Mammary epithelial cell (primary cell): Measurements from ENCODE around the gene FBXL15.

Source experiments
- EZH2 ChIP-seq: IDR thresholded peaks from 2 replicates; pipeline ENCODE4 v1.6.1; 2012; ENCODE audit warnings: low read length, inconsistent platforms, borderline replicate concordance
- TF ChIP-seq, protein P1 (sequence below), 2 donors: IDR thresholded peaks in 1 of 2; conservative IDR thresholded peaks in 1 of 2; 2 replicates each; pipeline ENCODE4 v1.5.1; 2011 to 2012; ENCODE audit warnings: inconsistent platforms in 2 of 2, low read length in 2 of 2, mild to moderate bottlenecking in 2 of 2, control low read depth in 1 of 2, low read depth in 1 of 2; ENCODE audit not compliant: insufficient read depth in 1 of 2; ENCODE audit errors: extremely low read depth in 1 of 2

DNA sequence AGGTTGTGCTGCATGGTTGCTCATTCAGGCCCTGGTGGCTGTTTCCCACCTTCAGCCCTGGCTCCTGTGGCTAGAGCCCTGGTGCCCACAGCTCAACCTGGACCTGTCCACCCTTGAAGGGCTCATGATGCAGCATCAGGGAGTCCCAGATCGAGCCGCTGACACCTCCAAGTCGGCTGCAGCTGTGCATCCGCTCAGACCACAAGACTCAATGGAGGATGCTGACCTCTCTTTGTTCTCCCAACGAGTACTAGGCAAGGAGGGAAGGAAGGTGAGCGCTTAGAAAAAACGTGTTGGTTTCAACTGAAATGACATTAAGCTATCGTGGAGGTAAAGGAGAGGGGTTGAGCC, 40.2 kb downstream of the FBXL15 start:
- TF ChIP-seq, protein P1, sequence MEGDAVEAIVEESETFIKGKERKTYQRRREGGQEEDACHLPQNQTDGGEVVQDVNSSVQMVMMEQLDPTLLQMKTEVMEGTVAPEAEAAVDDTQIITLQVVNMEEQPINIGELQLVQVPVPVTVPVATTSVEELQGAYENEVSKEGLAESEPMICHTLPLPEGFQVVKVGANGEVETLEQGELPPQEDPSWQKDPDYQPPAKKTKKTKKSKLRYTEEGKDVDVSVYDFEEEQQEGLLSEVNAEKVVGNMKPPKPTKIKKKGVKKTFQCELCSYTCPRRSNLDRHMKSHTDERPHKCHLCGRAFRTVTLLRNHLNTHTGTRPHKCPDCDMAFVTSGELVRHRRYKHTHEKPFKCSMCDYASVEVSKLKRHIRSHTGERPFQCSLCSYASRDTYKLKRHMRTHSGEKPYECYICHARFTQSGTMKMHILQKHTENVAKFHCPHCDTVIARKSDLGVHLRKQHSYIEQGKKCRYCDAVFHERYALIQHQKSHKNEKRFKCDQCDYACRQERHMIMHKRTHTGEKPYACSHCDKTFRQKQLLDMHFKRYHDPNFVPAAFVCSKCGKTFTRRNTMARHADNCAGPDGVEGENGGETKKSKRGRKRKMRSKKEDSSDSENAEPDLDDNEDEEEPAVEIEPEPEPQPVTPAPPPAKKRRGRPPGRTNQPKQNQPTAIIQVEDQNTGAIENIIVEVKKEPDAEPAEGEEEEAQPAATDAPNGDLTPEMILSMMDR (conservative IDR thresholded peaks at IDR 0.05 in 1 of 2, IDR thresholded peaks at IDR 0.05 in 1 of 2; ENCODE audit: extremely low read depth in 1 of 2, insufficient read depth in 1 of 2, low read depth in 1 of 2, low read length in 2 of 2): no peak
- TF ChIP-seq EZH2: no peak
